HG02588 (cell line): ENCODE measurements around the gene METTL26.

Experiments used
- ATAC-seq: cut with Tn5 transposase; IDR thresholded peaks from one replicate; pipeline ENCODE4 v1.9.1; 2021; ENCODE audit warnings: mild to moderate bottlenecking, moderate library complexity; ENCODE audit not compliant: unreplicated experiment

Gene METTL26

DNA sequence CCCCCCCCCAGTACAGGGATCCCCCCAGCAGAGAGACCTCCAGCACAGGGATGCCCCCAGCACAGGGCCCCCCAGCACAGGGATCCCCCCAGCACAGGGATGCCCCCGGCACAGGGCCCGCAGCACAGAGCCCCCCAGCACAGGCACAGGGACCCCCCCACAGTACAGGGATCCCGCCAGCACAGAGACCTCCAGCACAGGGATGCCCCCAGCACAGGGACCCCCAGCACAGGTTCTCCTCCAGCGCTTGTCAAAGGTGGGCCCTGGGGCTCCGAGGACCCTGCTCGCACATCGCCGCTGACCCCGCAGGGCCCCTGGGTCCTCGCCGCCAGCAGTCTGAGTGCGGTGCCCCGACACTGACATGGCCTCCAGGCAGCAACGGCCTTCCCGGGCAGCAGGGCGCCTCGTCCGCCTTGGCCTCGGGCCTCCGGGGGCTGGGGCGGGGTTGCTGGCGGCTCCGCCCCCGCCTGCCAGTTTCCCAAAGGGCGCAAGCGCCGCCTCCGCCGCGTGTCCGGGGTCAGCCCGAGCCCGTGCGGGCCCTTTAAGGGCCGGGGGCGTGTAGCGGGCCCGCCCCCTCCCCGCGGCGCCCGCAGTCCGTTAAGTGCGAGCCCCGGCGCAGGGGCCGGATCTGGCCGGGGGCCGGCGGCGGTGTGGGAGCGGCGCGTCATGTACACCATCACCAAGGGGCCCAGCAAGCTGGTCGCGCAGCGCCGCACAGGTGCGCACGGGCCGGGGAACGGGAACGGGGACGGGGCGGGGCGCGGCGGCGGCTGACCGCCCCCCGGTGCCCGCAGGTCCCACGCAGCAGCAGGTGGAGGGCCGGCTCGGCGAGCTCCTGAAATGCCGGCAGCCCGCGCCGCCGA is 5.5 kb upstream of the METTL26 start, which contains the start of gene MCRIP2:
TSS of gene MCRIP2 (plus strand) at position 503 of the 863 bp plus-strand sequence. CDS start at position 667, 164 bp downstream.
- ATAC-seq, result peak; percentile 63

DNA sequence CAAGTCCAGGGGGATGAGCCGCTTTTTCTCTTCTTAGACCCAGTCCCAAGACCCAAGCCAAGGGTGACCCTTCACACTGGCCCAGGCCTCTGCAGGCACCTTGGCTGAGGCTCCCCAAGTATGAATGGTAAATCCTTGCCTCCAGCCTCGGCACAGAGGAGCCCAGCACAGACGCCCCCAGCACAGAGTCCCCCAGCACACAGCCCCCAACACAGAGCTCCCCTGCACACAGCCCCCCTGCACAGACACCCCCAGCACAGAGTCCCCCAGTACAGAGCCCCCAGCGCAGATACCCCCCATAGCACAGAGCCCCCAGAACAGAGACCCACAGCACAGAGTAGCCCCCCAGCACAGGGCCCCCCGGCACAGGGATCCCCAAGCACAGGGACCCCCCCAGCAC is 4.5 kb upstream of the METTL26 start:
- no peak for ATAC-seq

DNA sequence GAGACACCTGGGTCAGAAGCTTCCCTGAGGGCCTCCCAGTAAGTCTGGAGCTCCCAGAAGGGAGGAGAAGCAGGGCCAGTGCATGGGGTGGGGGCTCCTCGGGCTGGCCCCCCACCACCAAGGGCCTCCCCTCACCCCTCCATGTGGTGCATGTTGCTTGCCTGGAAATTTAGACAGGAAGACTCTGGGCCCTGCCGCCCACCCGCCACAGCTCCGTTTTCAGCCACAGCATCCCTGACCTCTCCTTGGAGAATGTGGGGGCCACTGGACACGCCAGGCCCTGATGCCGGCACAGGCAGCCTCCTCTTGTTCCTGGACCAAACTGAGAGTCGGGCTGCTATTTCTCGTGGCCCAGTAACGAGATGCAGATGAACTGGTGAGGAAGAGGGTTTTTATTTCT is 2.7 kb upstream of the METTL26 start:
- ATAC-seq, result no peak

DNA sequence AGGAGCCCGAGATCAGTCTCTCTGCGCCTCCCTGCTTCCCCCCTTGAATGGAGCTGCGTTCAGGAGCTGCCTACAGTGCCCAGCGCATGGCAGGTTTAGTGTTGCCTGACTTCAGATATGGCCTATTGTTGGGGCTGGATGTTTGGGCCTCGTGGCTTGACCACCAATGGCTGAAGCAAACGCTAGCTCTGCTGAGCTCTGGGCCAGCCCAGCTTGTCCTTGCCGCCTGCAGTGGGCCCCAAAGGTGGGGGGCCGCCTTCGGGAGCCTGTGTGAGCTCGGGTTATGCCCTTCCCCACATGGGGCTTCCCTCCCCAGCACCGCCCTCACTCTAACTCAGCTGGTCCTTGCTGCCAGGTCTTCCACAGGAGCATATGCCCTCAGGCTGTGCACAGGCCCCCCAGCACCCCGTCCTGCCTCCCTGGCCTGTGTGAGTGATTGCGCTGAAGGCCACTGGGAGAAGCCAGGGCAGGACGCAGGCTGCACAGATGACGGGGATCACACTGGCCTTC is 2.0 kb upstream of the METTL26 start:
- ATAC-seq, result no peak

DNA sequence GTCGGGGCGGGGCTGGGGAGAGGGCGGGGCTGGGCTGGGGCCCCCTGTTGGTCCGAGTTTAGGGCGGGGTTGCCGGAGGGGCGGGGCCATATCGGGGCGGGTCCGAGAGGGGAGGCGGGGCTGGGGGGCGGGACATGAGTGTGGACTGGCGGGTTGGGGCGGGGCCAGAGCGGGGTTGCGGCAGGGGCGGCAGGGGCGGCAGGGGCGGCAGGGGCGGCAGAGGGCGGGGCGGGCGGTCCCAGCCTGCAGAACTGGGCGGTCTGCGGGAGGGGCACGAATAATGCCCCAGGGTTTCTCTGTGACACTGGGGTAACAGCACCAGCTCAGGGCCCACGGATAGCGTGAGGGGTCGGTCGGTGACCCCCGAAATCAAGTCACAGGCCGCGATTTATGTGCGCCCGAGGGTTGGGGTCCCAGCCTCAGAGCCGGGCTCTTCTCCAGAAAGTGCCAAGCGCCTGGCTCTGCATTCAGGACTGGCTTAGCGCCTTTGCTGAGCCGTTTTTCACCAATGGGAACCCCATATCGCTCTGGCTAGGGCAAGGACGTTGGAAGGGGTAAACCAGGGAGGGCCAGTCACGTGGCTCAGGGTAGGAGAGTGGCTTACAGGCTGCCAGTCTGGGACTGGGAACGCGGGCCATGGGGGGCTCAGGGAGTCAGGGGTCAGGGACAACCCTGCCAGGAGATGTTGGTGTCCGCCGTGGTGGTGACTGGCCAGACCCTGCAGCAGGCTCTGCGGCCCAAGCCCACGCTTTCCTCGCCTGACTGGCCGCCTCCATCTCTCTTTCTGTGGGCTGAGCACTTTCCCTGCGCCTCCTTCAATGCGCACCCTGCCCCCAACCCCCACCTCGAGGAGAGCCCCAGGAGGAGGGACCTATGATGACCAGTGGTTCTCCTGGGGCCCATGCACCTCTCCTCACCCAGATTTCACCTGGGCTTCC is 1.2 kb upstream of the METTL26 start:
- no peak for ATAC-seq

DNA sequence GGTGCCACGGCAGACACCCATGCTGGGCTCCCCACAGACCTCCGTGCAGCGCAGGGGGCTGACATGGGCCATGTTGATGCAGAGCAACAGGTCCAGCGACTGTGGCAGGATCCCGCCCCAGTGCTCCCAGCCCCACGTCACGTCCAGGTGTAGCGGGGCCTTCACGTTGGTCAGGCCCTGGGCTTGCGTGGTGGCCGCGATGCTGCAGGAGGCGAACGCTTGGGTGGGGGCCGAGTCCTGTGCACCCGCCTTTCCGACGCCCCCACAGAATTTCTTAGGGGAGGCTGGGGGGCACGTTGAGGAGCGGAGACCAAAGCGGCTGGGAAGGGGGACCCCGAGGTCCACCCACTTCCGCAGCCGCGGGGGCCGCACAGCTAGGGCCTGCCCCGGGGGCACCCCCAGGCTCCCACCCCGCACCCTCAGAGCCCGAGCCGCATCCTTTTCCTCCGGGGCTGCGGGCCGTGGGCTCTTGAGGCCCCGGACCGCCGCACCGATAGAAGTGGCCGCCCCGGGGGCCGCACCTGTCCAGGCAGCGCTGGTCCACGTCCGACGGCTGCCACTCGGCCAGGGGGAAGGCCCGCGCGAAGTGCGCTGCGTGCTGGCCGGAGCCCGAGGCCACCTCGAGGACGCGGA is 416 bp downstream of the METTL26 start:
- no peak for ATAC-seq

DNA sequence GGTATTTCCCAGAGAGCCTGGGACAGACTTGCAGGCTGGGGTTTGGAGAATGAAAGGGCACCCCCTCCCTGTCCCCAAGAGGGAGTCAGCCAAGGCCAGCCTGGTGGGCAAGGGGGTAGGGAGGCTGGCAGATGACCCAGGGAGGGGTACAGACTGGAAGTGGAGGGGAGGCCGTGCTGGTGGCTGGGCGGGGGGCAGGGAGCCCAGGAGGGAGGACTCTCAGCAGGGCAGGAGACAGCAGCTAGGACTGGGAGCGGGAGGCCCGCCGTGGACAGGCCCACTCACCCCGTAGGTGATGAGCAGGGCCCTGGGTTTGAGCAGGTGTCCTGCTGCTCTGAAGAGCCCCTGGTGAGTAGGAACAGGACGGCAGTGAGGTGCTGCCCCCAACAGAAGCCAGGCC is 1.1 kb downstream of the METTL26 start:
- no peak for ATAC-seq

DNA sequence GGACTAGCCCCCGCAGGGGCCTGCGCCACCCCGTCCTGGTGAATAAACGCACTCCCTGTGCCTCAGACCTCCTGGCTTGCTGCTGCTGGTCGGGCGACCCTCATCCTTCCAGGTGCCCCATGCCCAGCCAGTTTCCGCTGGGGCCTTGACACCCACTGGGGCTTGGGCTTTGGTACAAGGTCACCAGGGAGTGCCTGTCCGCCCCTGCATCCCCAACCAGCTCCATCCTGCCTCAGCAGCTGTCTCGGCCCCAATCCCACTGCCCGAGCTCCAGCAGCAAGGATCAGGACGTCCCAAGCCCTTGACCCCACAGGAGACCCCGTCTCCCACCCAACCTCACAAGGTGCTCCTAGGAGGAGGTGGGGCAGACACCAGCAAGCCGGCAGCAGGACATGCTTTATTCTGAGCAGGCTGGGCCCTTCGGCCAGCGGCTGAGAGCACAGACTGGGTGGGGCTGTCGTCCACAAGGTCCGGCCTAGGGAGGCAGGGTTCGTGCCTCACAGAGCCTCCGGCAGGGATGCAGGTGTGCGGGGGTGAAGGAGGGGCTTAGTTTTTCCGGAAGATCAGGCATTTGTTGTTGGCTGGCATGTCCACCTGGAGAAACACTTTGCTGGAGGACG is 1.9 kb downstream of the METTL26 start:
- no peak for ATAC-seq

DNA sequence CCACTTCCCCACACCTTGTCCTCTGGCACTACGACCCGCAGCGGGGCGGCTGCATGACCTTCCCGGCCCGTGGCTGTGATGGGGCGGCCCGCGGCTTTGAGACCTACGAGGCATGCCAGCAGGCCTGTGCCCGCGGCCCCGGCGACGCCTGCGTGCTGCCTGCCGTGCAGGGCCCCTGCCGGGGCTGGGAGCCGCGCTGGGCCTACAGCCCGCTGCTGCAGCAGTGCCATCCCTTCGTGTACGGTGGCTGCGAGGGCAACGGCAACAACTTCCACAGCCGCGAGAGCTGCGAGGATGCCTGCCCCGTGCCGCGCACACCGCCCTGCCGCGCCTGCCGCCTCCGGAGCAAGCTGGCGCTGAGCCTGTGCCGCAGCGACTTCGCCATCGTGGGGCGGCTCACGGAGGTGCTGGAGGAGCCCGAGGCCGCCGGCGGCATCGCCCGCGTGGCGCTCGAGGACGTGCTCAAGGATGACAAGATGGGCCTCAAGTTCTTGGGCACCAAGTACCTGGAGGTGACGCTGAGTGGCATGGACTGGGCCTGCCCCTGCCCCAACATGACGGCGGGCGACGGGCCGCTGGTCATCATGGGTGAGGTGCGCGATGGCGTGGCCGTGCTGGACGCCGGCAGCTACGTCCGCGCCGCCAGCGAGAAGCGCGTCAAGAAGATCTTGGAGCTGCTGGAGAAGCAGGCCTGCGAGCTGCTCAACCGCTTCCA is 2.6 kb downstream of the METTL26 start:
- ATAC-seq, result no peak

DNA sequence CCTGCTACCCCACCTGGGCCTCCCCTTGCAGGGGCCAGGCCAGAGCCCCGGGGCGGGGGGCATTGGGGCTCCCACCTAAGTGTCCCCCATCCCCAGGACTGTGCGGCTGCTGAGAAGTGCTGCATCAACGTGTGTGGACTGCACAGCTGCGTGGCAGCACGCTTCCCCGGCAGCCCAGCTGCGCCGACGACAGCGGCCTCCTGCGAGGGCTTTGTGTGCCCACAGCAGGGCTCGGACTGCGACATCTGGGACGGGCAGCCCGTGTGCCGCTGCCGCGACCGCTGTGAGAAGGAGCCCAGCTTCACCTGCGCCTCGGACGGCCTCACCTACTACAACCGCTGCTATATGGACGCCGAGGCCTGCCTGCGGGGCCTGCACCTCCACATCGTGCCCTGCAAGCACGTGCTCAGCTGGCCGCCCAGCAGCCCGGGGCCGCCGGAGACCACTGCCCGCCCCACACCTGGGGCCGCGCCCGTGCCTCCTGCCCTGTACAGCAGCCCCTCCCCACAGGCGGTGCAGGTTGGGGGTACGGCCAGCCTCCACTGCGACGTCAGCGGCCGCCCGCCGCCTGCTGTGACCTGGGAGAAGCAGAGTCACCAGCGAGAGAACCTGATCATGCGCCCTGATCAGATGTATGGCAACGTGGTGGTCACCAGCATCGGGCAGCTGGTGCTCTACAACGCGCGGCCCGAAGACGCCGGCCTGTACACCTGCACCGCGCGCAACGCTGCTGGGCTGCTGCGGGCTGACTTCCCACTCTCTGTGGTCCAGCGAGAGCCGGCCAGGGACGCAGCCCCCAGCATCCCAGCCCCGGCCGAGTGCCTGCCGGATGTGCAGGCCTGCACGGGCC is 3.4 kb downstream of the METTL26 start:
- no peak for ATAC-seq

DNA sequence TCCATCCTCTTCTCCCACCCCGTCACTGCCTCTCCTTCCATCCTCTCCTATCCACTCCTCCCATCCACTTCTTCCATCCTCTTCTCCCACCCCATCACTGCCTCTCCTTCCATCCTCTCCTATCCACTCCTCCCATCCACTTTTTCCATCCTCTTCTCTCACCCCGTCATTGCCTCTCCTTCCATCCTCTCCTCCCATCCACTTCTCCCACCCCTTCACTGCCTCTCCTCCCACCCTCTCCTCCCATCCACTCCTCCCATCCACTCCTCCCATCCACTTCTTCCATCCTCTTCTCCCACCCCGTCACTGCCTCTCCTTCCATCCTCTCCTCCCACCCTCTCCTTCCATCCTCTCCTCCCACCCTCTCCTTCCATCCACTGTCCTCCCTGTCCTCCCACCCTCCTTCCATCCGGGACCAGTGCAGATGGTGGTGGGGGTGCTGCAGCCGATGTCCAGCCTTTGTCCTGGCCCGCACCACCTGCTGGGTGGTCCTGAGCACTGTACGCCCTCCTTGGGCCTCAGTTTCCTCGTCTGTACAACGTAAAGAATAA is 4.2 kb downstream of the METTL26 start:
- no peak for ATAC-seq

DNA sequence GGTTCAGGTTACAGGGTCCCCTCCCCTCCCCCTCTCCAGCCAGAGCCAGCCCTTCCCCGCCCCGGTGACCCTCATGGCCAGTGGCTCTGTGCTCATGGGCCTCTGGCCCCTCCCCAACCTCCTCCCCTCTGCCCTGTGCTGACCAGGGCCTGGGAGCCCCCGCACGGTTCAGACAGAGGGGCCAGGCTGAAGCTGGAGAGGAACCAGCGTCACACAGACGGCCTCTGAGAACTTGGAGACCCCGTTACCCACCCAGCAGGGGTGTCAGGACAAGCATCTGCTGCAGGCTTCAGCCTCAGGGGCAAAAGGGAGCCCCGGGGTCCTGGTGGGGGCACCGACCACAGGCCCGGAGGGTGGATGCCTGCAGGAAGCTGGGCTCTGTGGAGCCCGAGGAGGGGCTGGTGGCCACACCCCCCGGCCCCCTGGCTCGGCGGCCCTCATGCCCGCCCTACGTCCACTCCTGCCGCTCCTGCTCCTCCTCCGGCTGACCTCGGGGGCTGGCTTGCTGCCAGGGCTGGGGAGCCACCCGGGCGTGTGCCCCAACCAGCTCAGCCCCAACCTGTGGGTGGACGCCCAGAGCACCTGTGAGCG is 5.2 kb downstream of the METTL26 start, which contains the start of gene WFIKKN1:
TSS of gene WFIKKN1 (plus strand) at position 171 of the 591 bp plus-strand sequence. CDS start at position 440, 269 bp downstream.
- no peak for ATAC-seq

DNA sequence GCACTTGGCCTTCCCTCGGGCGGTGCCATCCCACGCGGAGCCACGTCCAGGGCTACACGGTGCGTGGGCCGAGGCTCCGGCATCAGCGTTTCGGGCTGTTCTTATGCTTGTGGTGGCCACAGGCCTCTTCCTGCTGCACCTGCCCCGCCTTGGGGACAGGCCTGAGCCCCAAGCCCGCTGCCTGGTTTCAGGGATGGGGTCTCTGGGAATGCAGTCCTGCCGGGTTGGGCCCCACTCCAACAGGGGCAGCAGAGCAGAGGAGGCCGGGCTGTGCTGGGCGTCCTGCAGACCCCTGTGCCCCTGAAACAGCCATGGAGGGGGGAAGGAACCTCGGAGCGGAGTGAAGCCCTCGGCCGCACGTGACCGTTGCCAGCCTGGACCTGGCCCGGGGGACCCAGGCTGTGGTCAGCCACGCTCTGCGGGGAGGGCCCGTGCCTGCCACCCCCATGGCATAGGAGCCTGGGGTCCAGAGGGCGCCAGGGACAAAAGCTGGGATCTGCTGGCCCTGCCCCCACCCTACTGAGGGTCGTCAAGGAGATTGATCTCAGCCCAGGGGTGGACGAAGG is 5.8 kb downstream of the METTL26 start:
- no peak for ATAC-seq

DNA sequence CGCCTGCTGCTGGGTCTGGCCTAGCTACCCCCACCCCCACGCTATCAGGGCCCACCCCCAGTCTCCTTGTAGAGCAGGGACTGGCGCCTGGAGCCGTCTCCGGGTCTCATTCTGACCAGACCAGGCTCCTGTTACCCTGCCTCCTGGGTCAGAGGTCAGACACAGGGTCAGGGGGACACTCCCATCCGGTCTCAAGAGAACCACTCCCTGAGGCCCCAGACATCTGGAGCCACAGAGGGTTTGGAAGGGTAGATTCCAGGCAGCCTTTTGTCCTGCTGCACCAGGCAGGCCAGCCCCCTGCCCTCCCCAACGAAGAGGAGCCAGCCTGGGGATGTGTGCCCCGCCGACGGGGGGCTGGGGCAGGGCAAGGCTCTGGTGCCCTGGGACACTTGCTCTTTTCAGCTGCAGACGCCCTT is 6.3 kb downstream of the METTL26 start:
- ATAC-seq, result no peak

DNA sequence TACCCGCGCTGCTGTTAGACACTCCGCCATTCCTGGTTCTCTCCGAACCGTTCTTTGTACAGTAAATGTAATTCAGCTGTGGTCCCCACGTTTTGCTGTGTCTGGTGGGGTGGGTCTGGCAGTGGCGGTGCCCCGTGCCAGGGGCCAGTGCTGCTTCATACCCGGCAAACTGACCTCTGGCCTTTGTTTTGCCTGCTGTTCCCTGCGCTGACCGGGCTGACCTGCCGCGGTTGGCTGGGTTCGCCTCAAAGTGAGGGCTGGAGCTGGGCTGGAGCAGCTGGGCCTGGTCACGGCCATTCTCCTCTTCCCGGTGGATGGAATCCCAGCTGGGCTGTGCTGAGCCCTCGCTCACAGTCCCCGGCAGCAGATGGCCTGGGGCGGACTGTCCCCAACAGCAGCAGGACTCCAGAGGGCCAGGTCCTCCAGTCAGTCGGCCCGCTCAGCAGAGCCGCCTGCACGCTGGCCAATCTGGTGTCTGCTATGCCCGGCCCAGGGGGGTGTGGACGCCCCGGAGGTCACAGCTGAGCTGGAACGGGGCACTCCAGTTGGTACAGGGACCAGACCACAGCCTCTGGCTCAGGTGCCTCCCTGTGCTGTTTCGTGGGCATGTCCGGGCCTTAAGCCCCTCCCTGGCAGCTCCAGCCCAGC is 6.8 kb downstream of the METTL26 start:
- no peak for ATAC-seq

DNA sequence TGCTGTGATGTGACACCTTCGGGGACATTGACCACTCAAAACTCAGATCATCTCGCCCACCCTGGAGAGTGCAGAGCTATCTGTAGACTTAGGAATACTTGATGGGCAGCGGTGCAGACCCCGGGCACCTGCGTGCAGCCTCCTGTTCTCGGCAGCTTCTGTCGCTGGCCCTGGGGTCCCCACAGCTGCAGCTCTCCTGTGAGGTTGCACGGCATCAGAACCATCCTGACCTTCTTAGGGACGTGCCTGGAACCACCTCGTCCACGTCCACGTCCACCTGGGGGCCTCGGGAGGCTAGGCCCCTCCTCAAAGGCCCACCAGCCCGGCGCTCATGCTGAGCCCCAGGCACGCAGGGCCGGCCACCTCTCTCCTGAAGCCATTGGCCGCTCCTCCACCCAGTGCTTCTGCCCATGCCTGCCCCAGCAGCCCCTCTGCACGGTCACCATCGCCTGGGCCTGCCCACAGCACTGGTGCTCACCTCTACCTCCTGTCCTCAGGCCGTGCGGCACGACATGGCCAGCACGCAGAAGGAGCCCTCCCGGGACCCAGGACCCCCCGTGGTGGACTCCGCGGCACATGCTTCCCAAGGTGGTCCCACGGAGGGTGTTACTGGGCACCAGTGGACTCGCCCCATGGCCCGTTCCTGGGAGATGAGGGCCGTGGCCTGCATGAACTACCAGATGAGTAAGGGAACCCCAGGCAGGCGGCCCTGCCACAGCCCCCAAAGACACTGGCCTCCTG is 7.6 kb downstream of the METTL26 start:
- no peak for ATAC-seq
